GM10248 (cell line): ENCODE data around the gene DHX8.
"Not testable (repeated sequence)": the region's sequence is repeated elsewhere in the genome, so short reads cannot be mapped to it uniquely, and the experiment has no call there.

Source experiments
- CTCF ChIA-PET: fragments of 300-600 bp; sonication (Branson Sonifier 250); formaldehyde crosslinking; extraction: SDS; loops from one replicate; lab custom pipeline; 2021; ENCODE audit warnings: antibody characterized with exemption; lab: Yijun Ruan, JAX
- POLR2A ChIA-PET: fragments of 350-650 bp; sonication (Branson Sonifier 250); formaldehyde crosslinking; extraction: SDS; loops from one replicate; lab custom pipeline; 2020; ENCODE audit warnings: antibody characterized with exemption; lab: Yijun Ruan, JAX
- DNase-seq: peaks from one replicate; pipeline ENCODE4 v3.0.0; 2012; ENCODE audit errors: extremely low spot score
- TF ChIP-seq, protein P1 (sequence below): IDR thresholded peaks from 2 replicates; pipeline ENCODE4 v1.5.1; 2012; ENCODE audit warnings: mild to moderate bottlenecking, low read depth; ENCODE audit errors: extremely low read depth, missing control alignments, control extremely low read depth

The DHX8 gene

DNA sequence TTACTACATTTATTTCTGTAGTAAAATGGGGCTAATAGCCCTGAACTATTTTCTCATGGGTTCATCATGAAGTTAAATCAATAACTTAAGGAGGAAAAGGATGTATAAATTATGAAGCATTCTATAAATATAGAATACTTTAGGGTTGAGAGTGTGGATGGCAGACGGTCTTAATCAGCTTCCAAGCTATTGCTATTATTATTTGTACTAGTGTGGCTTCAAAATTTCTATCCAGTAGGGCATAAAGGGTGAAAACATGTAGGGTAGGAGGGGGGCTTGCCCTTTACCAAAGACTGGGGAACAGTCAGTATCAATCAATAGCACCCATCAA is 26.4 kb upstream of the DHX8 start:
- TF ChIP-seq, protein P1, sequence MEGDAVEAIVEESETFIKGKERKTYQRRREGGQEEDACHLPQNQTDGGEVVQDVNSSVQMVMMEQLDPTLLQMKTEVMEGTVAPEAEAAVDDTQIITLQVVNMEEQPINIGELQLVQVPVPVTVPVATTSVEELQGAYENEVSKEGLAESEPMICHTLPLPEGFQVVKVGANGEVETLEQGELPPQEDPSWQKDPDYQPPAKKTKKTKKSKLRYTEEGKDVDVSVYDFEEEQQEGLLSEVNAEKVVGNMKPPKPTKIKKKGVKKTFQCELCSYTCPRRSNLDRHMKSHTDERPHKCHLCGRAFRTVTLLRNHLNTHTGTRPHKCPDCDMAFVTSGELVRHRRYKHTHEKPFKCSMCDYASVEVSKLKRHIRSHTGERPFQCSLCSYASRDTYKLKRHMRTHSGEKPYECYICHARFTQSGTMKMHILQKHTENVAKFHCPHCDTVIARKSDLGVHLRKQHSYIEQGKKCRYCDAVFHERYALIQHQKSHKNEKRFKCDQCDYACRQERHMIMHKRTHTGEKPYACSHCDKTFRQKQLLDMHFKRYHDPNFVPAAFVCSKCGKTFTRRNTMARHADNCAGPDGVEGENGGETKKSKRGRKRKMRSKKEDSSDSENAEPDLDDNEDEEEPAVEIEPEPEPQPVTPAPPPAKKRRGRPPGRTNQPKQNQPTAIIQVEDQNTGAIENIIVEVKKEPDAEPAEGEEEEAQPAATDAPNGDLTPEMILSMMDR, result no peak
- ChIA-PET CTCF (interaction anchor here (0.6 to 1.4 kb wide), 3 partner anchors 27 to 253 kb away, joined by 3 to 8 read pairs (median 3); partner anchors contain the start of gene DHX8), POLR2A (no interaction called here)
- DNase-seq, result no peak

DNA sequence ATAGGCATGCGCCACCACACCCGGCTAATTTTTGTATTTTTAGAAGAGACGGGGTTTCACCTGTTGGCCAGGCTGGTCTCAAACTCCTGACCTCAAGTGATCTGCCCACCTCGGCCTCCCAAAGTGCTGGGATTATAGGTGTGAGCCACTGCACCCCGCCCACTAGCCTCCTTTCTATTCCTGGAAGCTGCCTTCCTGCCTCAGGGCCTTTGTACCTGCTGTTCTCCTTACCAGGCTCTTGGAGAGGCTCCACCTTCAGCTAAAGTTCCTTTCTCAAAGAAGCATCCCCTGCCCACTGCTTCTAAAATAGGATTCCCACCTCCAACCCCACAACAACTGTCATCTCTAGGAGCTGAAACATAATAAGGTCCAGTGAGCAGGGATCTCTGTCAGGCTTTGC is 23.9 kb upstream of the DHX8 start:
- CTCF ChIA-PET, result interaction anchor here (1.0 to 2.1 kb wide), 4 partner anchors 15 to 66 kb away, joined by 3 to 7 read pairs (median 4); partner anchors contain the start of gene DHX8
- DNase-seq, POLR2A ChIA-PET: not testable (repeated sequence)

DNA sequence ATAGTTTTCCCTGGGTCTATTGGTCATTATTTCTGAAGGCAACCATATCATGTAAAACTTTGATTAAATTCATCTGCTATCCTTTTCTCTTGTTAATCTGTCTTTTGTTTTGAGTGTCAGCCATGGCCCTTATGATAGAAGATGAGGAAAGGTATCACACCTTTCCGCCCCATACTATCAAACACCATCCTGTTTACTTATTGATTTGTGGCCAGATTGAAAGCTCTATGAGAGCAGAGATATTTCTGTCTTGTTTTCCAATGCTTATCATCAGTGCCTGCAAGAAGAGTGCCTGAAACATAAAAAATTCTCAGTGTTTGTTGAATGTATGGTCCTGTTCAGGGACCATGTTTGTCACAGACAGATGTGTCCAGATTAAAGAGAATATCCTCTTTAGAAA is 22.6 kb upstream of the DHX8 start:
- POLR2A ChIA-PET, result no interaction called here

DNA sequence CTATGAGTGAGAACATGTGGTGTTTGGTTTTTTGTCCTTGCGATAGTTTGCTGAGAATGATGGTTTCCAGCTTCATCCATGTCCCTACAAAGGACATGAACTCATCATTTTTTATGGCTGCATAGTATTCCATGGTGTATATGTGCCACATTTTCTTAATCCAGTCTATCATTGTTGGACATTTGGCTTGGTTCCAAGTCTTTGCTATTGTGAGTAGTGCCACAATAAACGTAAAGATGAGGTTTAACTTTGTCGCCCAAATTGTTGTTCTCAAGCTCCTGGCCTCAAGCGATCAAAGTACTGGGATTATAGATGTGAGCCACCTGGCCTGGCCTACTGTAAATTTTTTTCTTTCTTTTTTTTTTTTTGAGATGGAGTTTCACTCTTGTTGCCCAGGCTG is 21.2 kb upstream of the DHX8 start:
- CTCF ChIA-PET, result interaction anchor here (2.3 kb wide), 1 partner anchor 21 kb away, joined by 15 read pairs; the partner anchor contains the start of gene DHX8
- POLR2A ChIA-PET, DNase-seq: not testable (repeated sequence)

More for the DNA sequence above, 22.6 kb upstream of the DHX8 start:
- CTCF ChIA-PET, result interaction anchor here (1.5 to 2.1 kb wide), 3 partner anchors 13 to 67 kb away, joined by 3 to 7 read pairs (median 6); partner anchors contain the start of gene DHX8
- DNase-seq, result no peak
- TF ChIP-seq, protein P1, result no peak

GRCh38 chr17:43463241-43463640 is 20.5 kb upstream of the DHX8 start:
- POLR2A ChIA-PET, result no interaction called here
- CTCF ChIA-PET, result interaction anchor here (2.3 kb wide), 1 partner anchor 20 kb away, joined by 15 read pairs; the partner anchor contains the start of gene DHX8

GRCh38 chr17:43464046-43464445 is 19.7 kb upstream of the DHX8 start:
- TF ChIP-seq, protein P1, result no peak
- no peak for DNase-seq
- POLR2A ChIA-PET, result no interaction called here
- CTCF ChIA-PET, result interaction anchor here (2.3 kb wide), 1 partner anchor 19 kb away, joined by 15 read pairs; the partner anchor contains the start of gene DHX8

More at GRCh38 chr17:43463241-43463640, 20.5 kb upstream of the DHX8 start:
- TF ChIP-seq, protein P1, result no peak
- DNase-seq, result no peak

- DNase-seq, result no peak
- ChIA-PET CTCF (no interaction called here), POLR2A (no interaction called here)
- TF ChIP-seq, protein P1, result no peak
Measured at GRCh38 chr17:43465049-43465448, 18.7 kb upstream of the DHX8 start.
